ENCODE data around the gene PIP4K2B.
A peak's percentile ranks its signal among the peaks of the same experiment; 100 is the strongest.
"Not testable (repeated sequence)": the region's sequence is repeated elsewhere in the genome, so short reads cannot be mapped to it uniquely, and the experiment has no call there.

PIP4K2B gene

GRCh38 chr17:38730526-38731379 lies 68.6 kb downstream of the PIP4K2B start:
- Histone ChIP-seq H3K9ac (ENCODE audit: low read length) (peak overlapping the region; percentile 81), H3K4me3 (ENCODE audit: low read length) (peak overlapping the region; percentile 53), H3K9me3 (ENCODE audit: control insufficient read depth, low read length) (no peaks in the 10 kb centered on the region), H3K4me1 (ENCODE audit: control insufficient read depth, insufficient read depth, low read length) (peaks cover 62% of the 10 kb centered on the region), H3K27me3 (ENCODE audit: control insufficient read depth, insufficient read depth, low read length) (no peaks in the 10 kb centered on the region), H3K36me3 (ENCODE audit: control insufficient read depth, insufficient read depth, low read length) (no peaks in the 10 kb centered on the region)

DNA sequence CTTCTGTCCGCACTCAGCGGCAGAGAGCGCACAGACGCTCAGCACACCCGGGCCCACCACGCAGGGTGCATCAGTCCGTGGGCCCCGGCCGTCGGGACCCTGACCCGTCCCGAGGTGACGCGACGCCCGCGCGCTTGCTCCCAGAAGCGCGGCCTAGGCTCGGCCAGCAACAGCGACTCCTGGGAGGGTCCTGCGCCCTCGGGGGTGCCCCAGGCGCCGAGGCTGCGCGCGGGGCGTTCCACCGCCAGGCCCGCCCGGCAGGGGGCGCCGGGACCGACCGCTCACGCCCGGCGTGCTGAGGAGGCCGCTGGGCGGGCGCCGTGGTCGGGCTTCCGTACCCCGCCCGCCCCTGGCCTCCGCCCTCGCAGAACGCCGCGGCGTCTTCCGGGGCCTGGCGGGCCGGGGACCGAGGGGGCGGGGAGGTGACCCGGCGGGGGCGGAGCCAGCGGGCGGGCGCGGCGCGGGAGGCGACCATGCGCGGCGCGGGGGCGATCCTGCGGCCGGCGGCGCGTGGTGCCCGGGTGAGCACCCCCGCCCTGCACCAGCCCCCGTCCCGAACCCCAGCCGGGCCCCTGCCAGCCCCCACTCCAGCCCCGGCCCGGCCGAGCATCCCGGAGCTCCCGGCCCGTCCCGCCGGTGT lies 69.3 kb downstream of the PIP4K2B start, which contains the start of gene CISD3:
Gene CISD3, plus strand, starts transcription at position 456 of the 640 bp plus-strand sequence. Its CDS starts 18 bp downstream, at position 474.
- H3K36me3 ChIP-seq (ENCODE audit: control insufficient read depth, insufficient read depth, low read length) = no peaks in the 10 kb centered on the region
- H3K27me3 ChIP-seq (ENCODE audit: control insufficient read depth, insufficient read depth, low read length) = no peaks in the 10 kb centered on the region
- H3K4me3 ChIP-seq (ENCODE audit: low read length) = peak within 1 kb of the TSS; percentile 53
- H3K9ac ChIP-seq (ENCODE audit: low read length) = peak within 1 kb of the TSS; percentile 81
- H3K9me3 ChIP-seq (ENCODE audit: control insufficient read depth, low read length) = no peaks in the 10 kb centered on the region
- peaks cover 63% of the 10 kb centered on the region for H3K4me1 ChIP-seq (ENCODE audit: control insufficient read depth, insufficient read depth, low read length)

DNA sequence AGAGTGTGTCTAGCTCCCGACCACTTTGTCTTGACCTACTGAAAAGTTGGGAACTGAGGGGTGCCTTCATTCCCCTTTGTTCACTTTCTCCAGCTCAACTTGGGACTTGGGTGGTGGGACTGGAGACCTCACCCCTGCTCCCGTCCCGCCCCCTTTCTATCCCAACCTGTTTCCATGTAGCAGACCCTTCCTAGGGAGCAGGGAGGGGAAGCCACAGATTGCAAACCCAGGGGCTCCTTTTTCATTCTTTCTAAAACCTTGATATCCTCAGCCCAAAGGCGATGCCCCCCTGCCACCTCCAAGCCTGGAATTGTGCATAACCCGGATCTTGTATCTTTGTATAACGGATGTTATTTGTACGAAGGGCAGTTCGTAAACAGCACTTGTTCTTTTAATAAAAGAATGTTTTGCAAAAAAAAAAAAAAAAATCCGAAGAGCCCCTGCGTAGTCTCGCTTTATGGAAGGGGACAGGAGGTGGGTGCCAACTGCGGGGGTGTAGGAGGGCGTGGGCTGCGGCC lies 69.9 kb downstream of the PIP4K2B start:
- Histone ChIP-seq H3K4me1 (ENCODE audit: control insufficient read depth, insufficient read depth, low read length) (peaks cover 68% of the 10 kb centered on the region), H3K9me3 (ENCODE audit: control insufficient read depth, low read length) (no peaks in the 10 kb centered on the region), H3K9ac (ENCODE audit: low read length) (peak overlapping the region; percentile 70), H3K27me3 (ENCODE audit: control insufficient read depth, insufficient read depth, low read length) (no peaks in the 10 kb centered on the region), H3K36me3 (ENCODE audit: control insufficient read depth, insufficient read depth, low read length) (no peaks in the 10 kb centered on the region), H3K4me3 (ENCODE audit: low read length) (peak overlapping the region; percentile 52)

DNA sequence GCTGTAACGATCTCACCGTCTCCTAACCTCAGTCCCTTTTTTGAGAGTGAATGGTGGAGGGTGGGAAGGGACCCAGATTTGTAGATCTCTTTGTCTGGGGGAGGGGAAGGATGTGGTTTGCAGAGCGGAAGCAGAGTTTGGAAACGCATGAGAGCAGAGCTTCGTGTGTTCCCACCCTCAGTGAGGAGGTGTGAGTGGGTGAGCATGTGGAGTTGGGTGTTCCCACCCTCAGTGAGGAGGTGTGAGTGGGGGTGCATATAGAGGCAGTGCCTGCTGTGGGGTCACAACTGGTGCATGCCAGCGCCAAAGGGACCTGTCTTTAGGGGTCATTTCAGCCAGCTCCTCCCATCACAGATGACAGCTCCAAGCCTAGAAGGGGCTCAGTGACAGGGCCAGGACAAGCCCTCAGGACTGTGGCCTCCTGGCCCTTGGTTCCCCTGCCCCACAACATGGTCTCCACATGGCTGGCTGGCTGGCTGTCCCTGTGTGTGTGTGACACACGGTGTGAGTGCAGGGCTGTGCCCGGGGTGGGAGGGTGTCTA lies 71.0 kb downstream of the PIP4K2B start:
- H3K36me3 ChIP-seq (ENCODE audit: control insufficient read depth, insufficient read depth, low read length) = no peaks in the 10 kb centered on the region
- H3K27me3 ChIP-seq (ENCODE audit: control insufficient read depth, insufficient read depth, low read length) = no peaks in the 10 kb centered on the region
- no peak overlapping the region for H3K9ac ChIP-seq (ENCODE audit: low read length)
- peaks cover 64% of the 10 kb centered on the region for H3K4me1 ChIP-seq (ENCODE audit: control insufficient read depth, insufficient read depth, low read length)
- H3K4me3 ChIP-seq (ENCODE audit: low read length) = no peak overlapping the region
- H3K9me3 ChIP-seq (ENCODE audit: control insufficient read depth, low read length) = no peaks in the 10 kb centered on the region

GRCh38 chr17:38727736-38728135 lies 71.6 kb downstream of the PIP4K2B start:
- no peak overlapping the region for H3K9ac ChIP-seq (ENCODE audit: low read length)
- no peak overlapping the region for H3K4me3 ChIP-seq (ENCODE audit: low read length)
- H3K4me1 ChIP-seq (ENCODE audit: control insufficient read depth, insufficient read depth, low read length) = peaks cover 58% of the 10 kb centered on the region
- H3K9me3 ChIP-seq (ENCODE audit: control insufficient read depth, low read length) = no peaks in the 10 kb centered on the region
- H3K27me3 ChIP-seq (ENCODE audit: control insufficient read depth, insufficient read depth, low read length) = no peaks in the 10 kb centered on the region
- no peaks in the 10 kb centered on the region for H3K36me3 ChIP-seq (ENCODE audit: control insufficient read depth, insufficient read depth, low read length)

GRCh38 chr17:38726145-38726544 lies 73.2 kb downstream of the PIP4K2B start:
- H3K9me3 ChIP-seq (ENCODE audit: control insufficient read depth, low read length); H3K36me3 ChIP-seq (ENCODE audit: control insufficient read depth, insufficient read depth, low read length); H3K27me3 ChIP-seq (ENCODE audit: control insufficient read depth, insufficient read depth, low read length); H3K4me3 ChIP-seq (ENCODE audit: low read length); H3K9ac ChIP-seq (ENCODE audit: low read length): not testable (repeated sequence)
- H3K4me1 ChIP-seq (ENCODE audit: control insufficient read depth, insufficient read depth, low read length) = peaks cover 43% of the 10 kb centered on the region

DNA sequence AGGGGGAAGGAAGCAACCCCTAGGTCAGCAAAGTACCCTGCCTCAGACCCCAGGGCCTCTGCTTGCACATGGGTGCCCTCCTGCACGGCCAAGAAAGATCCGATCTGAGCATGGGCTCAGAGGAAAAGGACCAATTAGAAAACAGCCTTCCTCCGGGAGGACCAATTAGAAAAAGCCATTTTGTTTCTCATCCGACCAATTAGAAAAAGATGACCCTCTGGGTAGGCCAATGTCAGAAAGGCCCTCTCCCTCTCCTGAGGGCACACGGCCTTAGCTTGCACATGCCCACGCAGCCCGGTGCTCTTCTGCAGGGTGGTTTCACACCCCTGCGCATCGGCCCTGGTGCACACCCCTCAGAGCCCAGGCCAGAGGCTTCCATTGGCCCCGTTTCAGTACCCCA lies 74.3 kb downstream of the PIP4K2B start:
- Histone ChIP-seq H3K27me3 (ENCODE audit: control insufficient read depth, insufficient read depth, low read length) (no peaks in the 10 kb centered on the region), H3K9me3 (ENCODE audit: control insufficient read depth, low read length) (no peaks in the 10 kb centered on the region), H3K4me1 (ENCODE audit: control insufficient read depth, insufficient read depth, low read length) (peaks cover 38% of the 10 kb centered on the region), H3K4me3 (ENCODE audit: low read length) (no peak overlapping the region), H3K9ac (ENCODE audit: low read length) (no peak overlapping the region), H3K36me3 (ENCODE audit: control insufficient read depth, insufficient read depth, low read length) (peaks cover 12% of the 10 kb centered on the region)

- H3K36me3 ChIP-seq (ENCODE audit: control insufficient read depth, insufficient read depth, low read length) = peaks cover 12% of the 10 kb centered on the region
- H3K4me3 ChIP-seq (ENCODE audit: low read length) = no peak overlapping the region
- H3K9ac ChIP-seq (ENCODE audit: low read length) = no peak overlapping the region
- H3K27me3 ChIP-seq (ENCODE audit: control insufficient read depth, insufficient read depth, low read length) = no peaks in the 10 kb centered on the region
- no peaks in the 10 kb centered on the region for H3K9me3 ChIP-seq (ENCODE audit: control insufficient read depth, low read length)
- peaks cover 34% of the 10 kb centered on the region for H3K4me1 ChIP-seq (ENCODE audit: control insufficient read depth, insufficient read depth, low read length)
These were observed 74.9 kb downstream of the PIP4K2B start for GRCh38 chr17:38724337-38724988.

DNA sequence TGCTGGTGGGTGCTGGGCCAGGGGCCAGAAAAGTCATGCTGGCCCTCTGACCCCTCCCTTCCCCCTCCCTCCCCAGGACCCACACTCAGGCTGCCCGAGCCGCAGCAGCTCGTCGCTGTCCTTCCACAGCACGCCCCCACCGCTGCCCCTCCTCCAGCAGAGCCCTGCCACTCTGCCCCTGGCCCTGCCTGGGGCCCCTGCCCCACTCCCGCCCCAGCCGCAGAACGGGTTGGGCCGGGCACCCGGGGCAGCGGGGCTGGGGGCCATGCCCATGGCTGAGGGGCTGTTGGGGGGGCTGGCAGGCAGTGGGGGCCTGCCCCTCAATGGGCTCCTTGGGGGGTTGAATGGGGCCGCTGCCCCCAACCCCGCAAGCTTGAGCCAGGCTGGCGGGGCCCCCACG lies 77.6 kb downstream of the PIP4K2B start:
- peaks cover 15% of the 10 kb centered on the region for H3K36me3 ChIP-seq (ENCODE audit: control insufficient read depth, insufficient read depth, low read length)
- peaks cover 30% of the 10 kb centered on the region for H3K4me1 ChIP-seq (ENCODE audit: control insufficient read depth, insufficient read depth, low read length)
- H3K9me3 ChIP-seq (ENCODE audit: control insufficient read depth, low read length) = no peaks in the 10 kb centered on the region

GRCh38 chr17:38720941-38721340 lies 78.4 kb downstream of the PIP4K2B start:
- Histone ChIP-seq H3K9ac (ENCODE audit: low read length) (no peak overlapping the region), H3K27me3 (ENCODE audit: control insufficient read depth, insufficient read depth, low read length) (no peaks in the 10 kb centered on the region), H3K4me3 (ENCODE audit: low read length) (no peak overlapping the region), H3K36me3 (ENCODE audit: control insufficient read depth, insufficient read depth, low read length) (peaks cover 16% of the 10 kb centered on the region), H3K9me3 (ENCODE audit: control insufficient read depth, low read length) (no peaks in the 10 kb centered on the region), H3K4me1 (ENCODE audit: control insufficient read depth, insufficient read depth, low read length) (peaks cover 28% of the 10 kb centered on the region)

More for the DNA sequence above, 77.6 kb downstream of the PIP4K2B start:
- no peak overlapping the region for H3K4me3 ChIP-seq (ENCODE audit: low read length)
- no peaks in the 10 kb centered on the region for H3K27me3 ChIP-seq (ENCODE audit: control insufficient read depth, insufficient read depth, low read length)
- H3K9ac ChIP-seq (ENCODE audit: low read length) = no peak overlapping the region

GRCh38 chr17:38719943-38720641 lies 79.3 kb downstream of the PIP4K2B start:
- H3K4me1 ChIP-seq (ENCODE audit: control insufficient read depth, insufficient read depth, low read length) = peaks cover 20% of the 10 kb centered on the region
- no peaks in the 10 kb centered on the region for H3K9me3 ChIP-seq (ENCODE audit: control insufficient read depth, low read length)
- peaks cover 16% of the 10 kb centered on the region for H3K36me3 ChIP-seq (ENCODE audit: control insufficient read depth, insufficient read depth, low read length)
- no peaks in the 10 kb centered on the region for H3K27me3 ChIP-seq (ENCODE audit: control insufficient read depth, insufficient read depth, low read length)
- H3K9ac ChIP-seq (ENCODE audit: low read length) = no peak overlapping the region
- H3K4me3 ChIP-seq (ENCODE audit: low read length) = no peak overlapping the region
